ENCODE measurements around the gene ASCL2. TPM values are rescaled to one million over a fixed set of nuclear protein-coding genes. Genes with fewer than 3 reads are reported as not detected.

The ASCL2 gene
- total RNA-seq, 2 experiments from 2014 or later, result 2.7 to 3.4 TPM

GRCh38 chr11:2263724-2264360 is 6.5 kb downstream of the ASCL2 start:
- ChIA-PET CTCF (no interaction called here), POLR2A (no interaction called here)
- H3K27ac Mint-ChIP-seq, result no peak overlapping the region
- H3K27me3 Mint-ChIP-seq, result peaks cover 3% of the 10 kb centered on the region
- no peak for TF ChIP-seq CTCF (IDR thresholded peaks at IDR 0.05)
- no peak for DNase-seq
- H3K36me3 Mint-ChIP-seq (ENCODE audit: low read depth), result no peaks in the 10 kb centered on the region
- no peak for ATAC-seq
- intact Hi-C loops (cut with micrococcal nuclease), result no loop called here
- H3K4me3 Mint-ChIP-seq, result no peak overlapping the region
- H3K9me3 Mint-ChIP-seq, result no peaks in the 10 kb centered on the region
- H3K4me1 Mint-ChIP-seq (ENCODE audit: low read depth), result peaks cover 23% of the 10 kb centered on the region

- Mint-ChIP-seq H3K9me3 (no peaks in the 10 kb centered on the region), H3K4me3 (no peak overlapping the region), H3K36me3 (ENCODE audit: low read depth) (no peaks in the 10 kb centered on the region), H3K4me1 (ENCODE audit: low read depth) (peaks cover 19% of the 10 kb centered on the region), H3K27me3 (no peaks in the 10 kb centered on the region), H3K27ac (no peak overlapping the region)
- ATAC-seq (no peak), DNase-seq (no peak)
- intact Hi-C loops (cut with micrococcal nuclease), result no loop called here
- ChIA-PET POLR2A (no interaction called here), CTCF (no interaction called here)
- no peak for TF ChIP-seq CTCF (IDR thresholded peaks at IDR 0.05)
Measured at GRCh38 chr11:2263071-2263565, 7.3 kb downstream of the ASCL2 start.

GRCh38 chr11:2262301-2263070 is 7.9 kb downstream of the ASCL2 start:
- CTCF ChIA-PET, result no interaction called here

GRCh38 chr11:2261436-2262230 is 8.8 kb downstream of the ASCL2 start:
- peaks cover 14% of the 10 kb centered on the region for H3K4me1 Mint-ChIP-seq (ENCODE audit: low read depth)
- DNase-seq (no peak), ATAC-seq (no peak)
- intact Hi-C loops (cut with micrococcal nuclease), result no loop called here
- H3K36me3 Mint-ChIP-seq (ENCODE audit: low read depth), result no peaks in the 10 kb centered on the region
- H3K4me3 Mint-ChIP-seq, result no peak overlapping the region
- H3K27ac Mint-ChIP-seq, result no peak overlapping the region
- ChIA-PET POLR2A (no interaction called here), CTCF (no interaction called here)
- H3K9me3 Mint-ChIP-seq, result no peaks in the 10 kb centered on the region
- no peak for TF ChIP-seq CTCF (IDR thresholded peaks at IDR 0.05)
- H3K27me3 Mint-ChIP-seq, result no peaks in the 10 kb centered on the region

More at GRCh38 chr11:2262301-2263070, 7.9 kb downstream of the ASCL2 start:
- Mint-ChIP-seq H3K4me3 (no peak overlapping the region), H3K9me3 (no peaks in the 10 kb centered on the region), H3K4me1 (ENCODE audit: low read depth) (peaks cover 16% of the 10 kb centered on the region), H3K36me3 (ENCODE audit: low read depth) (no peaks in the 10 kb centered on the region), H3K27me3 (no peaks in the 10 kb centered on the region), H3K27ac (no peak overlapping the region)
- POLR2A ChIA-PET, result no interaction called here
- intact Hi-C loops (cut with micrococcal nuclease), result no loop called here
- TF ChIP-seq CTCF (IDR thresholded peaks at IDR 0.05), result no peak
- DNase-seq (no peak), ATAC-seq (no peak)

Measured in activated CD8-positive, alpha-beta T cell treated with anti-CD3 and anti-CD28 coated beads for 36 hours (primary cell).